ENCODE data around the gene PIGC.

The PIGC gene

DNA sequence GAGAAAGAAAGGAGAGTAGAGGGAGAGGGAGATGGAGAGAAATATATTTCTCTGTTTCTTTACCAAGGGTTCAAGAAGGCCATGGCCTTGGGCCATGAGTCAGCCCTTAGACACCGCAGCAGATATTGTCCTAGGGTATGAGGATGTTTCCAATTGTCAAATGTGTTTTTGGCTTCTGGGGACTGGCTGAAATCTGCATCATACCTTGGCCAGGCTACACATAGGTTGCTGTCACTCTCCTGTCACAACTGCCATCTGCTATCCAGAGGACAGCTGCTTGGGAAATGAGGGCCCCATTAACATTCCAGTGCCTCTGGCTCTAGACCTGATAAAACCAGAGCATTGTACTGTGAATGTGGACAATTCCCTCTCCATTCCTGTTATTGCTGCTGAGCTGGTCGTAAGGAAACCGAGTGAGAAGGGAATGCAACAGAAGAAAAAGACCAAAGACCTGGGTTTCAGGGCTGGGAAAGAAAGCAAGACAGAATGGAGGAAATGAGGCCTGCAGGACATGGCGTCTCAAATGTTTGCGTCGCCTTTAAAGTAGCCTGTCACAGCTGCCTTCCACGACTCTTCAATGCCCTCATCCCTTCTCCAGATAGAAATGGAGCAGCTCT is 8.8 kb upstream of the PIGC start:
- TF ChIP-seq, protein P1, sequence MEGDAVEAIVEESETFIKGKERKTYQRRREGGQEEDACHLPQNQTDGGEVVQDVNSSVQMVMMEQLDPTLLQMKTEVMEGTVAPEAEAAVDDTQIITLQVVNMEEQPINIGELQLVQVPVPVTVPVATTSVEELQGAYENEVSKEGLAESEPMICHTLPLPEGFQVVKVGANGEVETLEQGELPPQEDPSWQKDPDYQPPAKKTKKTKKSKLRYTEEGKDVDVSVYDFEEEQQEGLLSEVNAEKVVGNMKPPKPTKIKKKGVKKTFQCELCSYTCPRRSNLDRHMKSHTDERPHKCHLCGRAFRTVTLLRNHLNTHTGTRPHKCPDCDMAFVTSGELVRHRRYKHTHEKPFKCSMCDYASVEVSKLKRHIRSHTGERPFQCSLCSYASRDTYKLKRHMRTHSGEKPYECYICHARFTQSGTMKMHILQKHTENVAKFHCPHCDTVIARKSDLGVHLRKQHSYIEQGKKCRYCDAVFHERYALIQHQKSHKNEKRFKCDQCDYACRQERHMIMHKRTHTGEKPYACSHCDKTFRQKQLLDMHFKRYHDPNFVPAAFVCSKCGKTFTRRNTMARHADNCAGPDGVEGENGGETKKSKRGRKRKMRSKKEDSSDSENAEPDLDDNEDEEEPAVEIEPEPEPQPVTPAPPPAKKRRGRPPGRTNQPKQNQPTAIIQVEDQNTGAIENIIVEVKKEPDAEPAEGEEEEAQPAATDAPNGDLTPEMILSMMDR (conservative IDR thresholded peaks at IDR 0.05; ENCODE audit: control insufficient read depth, insufficient read depth, low read depth, low read length) = no peak
- DNase-seq (ENCODE audit: low read depth) = no peak
- H3K4me3 ChIP-seq (ENCODE audit: control insufficient read depth, low read depth, low read length) = no peak overlapping the region

DNA sequence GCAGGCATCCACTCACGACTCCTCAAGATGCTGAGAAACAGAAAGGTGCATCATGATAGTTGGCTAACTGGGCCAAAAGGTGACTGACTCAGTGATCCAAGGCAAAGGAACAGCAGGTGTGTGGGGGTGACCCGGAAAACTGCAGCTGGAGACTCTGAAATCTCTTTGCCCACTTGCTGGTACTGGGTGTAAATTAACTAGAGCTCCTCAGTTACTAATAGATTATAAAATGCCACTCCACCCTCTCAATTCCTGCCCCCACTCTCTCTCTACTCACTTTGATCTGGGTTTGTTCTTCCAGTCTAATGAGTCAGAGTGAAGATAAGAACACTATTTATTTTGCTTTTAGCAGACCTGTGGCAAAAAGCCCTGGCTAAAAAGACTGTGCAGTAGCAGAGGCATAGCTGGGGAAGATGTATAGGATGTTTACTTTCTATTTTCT is 7.2 kb upstream of the PIGC start:
- no peak overlapping the region for H3K4me3 ChIP-seq (ENCODE audit: control insufficient read depth, low read depth, low read length)
- TF ChIP-seq, protein P1 (conservative IDR thresholded peaks at IDR 0.05; ENCODE audit: control insufficient read depth, insufficient read depth, low read depth, low read length) = no peak
- no peak for DNase-seq (ENCODE audit: low read depth)

DNA sequence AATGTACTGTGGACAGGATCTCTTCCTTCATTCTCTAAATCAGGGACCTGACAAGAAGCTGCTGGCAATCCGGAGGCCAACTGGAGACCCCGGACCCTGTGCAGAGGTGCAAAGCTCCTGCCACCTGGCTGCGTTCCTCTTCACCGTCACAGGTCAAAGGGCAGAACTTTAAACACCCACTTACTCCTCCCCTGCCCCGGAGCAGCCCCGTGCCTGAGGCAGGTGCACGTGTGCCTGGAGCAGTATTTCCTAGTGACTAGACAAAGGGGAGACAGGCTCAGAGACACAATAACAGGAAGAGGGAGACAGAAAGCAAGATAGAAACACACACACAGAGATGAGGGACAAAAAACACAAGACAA is 6.6 kb upstream of the PIGC start:
- DNase-seq (ENCODE audit: low read depth) = no peak
- no peak overlapping the region for H3K4me3 ChIP-seq (ENCODE audit: control insufficient read depth, low read depth, low read length)
- TF ChIP-seq, protein P1 (conservative IDR thresholded peaks at IDR 0.05; ENCODE audit: control insufficient read depth, insufficient read depth, low read depth, low read length) = no peak

DNA sequence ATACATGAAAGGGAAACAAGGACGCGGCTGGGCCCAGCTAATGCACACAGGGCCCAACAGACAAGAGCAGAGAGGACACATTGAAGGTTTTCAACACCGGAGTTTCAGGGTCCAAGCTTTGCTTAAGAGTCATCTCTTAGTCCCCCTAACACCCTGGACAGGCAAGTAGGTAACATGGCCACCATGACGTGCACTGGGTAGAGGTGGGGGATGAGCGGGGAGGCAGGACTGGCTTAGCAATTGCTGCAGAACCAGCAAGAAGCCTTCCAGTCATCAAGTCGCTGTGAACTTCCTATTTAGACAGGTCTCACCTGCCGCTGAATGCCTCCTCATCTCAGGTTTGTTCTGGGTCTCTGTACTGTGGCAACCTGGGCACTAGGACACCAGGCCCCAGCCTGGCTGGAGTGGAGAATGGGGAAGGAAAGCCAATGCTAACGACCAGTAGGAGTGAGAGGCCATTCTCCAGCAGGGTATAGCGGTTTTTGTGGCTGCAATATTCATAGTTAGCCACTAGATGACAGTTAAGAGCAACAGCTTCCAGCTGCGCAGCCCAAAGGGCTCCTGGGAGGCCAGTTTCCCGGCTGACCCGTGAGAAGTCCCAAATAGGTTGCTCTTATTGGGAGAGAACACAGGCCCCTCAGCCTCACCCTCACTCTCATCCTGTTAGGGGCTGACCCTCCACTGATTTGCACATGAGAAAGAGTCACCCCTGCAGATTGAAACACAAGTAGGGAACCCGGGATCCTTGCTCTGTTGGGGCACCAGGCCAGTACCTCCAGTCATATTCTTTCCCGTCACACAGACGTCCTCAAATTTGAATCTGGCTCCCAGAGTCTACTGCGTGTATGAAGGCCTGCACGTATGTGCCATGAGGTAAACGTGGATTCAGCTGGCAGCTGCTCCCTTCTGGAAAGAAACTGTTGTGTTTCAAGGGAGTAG is 6.0 kb upstream of the PIGC start:
- H3K4me3 ChIP-seq (ENCODE audit: control insufficient read depth, low read depth, low read length) = no peak overlapping the region
- peak; percentile 69 for DNase-seq (ENCODE audit: low read depth)
- TF ChIP-seq, protein P1 (conservative IDR thresholded peaks at IDR 0.05; ENCODE audit: control insufficient read depth, insufficient read depth, low read depth, low read length) = peak; percentile 97

DNA sequence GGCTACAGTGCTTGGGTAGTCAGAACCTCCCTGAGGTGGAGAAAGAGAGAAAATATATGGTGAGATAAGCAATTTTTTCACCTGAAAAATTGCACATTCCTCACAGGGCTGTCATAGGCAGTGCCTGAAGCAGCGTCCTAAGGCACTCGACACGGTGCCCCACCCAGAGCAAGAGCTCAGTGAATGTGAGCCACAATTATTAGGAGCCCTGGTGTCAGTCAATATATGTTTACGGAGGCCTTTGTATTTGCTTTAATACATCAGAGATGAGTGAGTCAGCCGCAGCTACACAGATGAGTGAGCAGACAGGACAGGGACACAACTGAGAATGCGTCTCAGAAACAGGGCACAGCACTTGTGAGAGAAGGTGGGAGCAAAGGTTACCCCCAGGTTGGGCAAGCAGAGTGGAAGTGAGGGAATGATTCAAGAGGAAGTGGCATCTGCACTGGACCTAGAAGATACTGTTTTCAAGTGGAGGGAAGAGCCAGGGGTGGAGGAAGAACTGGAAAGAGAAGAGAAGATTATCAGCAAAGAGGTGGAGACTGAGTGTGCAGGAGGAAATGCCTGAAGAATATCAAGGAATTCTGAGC is 5.2 kb upstream of the PIGC start:
- no peak for DNase-seq (ENCODE audit: low read depth)
- TF ChIP-seq, protein P1 (conservative IDR thresholded peaks at IDR 0.05; ENCODE audit: control insufficient read depth, insufficient read depth, low read depth, low read length) = no peak
- H3K4me3 ChIP-seq (ENCODE audit: control insufficient read depth, low read depth, low read length) = no peak overlapping the region

DNA sequence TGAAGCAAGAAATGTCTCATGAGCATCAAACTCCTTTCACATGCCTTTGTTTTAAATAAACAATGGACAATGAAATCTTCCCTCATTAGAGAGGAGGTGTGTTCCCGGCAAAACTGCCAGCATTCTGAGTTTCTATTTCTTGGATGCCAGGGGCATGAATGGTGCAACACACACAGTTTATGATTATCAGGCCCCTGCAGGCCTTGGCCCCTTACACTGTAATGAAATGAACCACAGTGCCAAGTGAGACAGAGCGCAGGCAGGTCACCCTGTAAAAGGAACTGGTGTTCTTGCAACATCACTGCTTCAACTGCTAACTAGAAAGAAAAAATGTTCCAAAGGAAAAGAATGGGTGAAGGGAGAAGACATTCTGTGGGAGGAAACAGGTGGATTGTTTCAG is 3.8 kb upstream of the PIGC start:
- no peak for DNase-seq (ENCODE audit: low read depth)
- H3K4me3 ChIP-seq (ENCODE audit: control insufficient read depth, low read depth, low read length) = no peak overlapping the region
- TF ChIP-seq, protein P1 (conservative IDR thresholded peaks at IDR 0.05; ENCODE audit: control insufficient read depth, insufficient read depth, low read depth, low read length) = no peak

Data from fibroblast of mammary gland (primary cell).